Activated naive CD8-positive, alpha-beta T cell treated with anti-CD3 and anti-CD28 coated beads, Interleukin-2, amount 50 U/mL, for 24 hours (primary cell): ENCODE results near the gene MICAL2.

Experiments used
- ATAC-seq: fragments of 150-1000 bp; cut with Tn5 transposase; one replicate; pipeline ENCODE4 v1.10.0; 2021
- DNase-seq: peaks from one replicate; pipeline ENCODE4 v3.0.0; 2021
- H3K27ac Mint-ChIP-seq: one replicate; pipeline ENCODE4 v1.8.0; 2021; ENCODE audit warnings: mild to moderate bottlenecking, mixed read lengths
- H3K27me3 Mint-ChIP-seq: one replicate; pipeline ENCODE4 v1.8.0; 2021; ENCODE audit warnings: mixed read lengths
- H3K36me3 Mint-ChIP-seq: one replicate; pipeline ENCODE4 v1.8.0; 2021; ENCODE audit warnings: low read depth, mixed read lengths
- H3K4me1 Mint-ChIP-seq: one replicate; pipeline ENCODE4 v1.8.0; 2021; ENCODE audit warnings: mixed read lengths
- H3K4me3 Mint-ChIP-seq: one replicate; pipeline ENCODE4 v1.8.0; 2021; ENCODE audit warnings: mild to moderate bottlenecking, moderate library complexity, mixed read lengths
- H3K9me3 Mint-ChIP-seq: one replicate; pipeline ENCODE4 v1.8.0; 2021; ENCODE audit warnings: mixed read lengths

The MICAL2 gene

GRCh38 chr11:12187399-12187798, 77.0 kb downstream of the MICAL2 start:
- Mint-ChIP-seq H3K4me1 (peaks cover 44% of the 10 kb centered on the region), H3K9me3 (no peaks in the 10 kb centered on the region), H3K4me3 (no peak overlapping the region), H3K27ac (no peak overlapping the region), H3K27me3 (no peaks in the 10 kb centered on the region), H3K36me3 (peaks cover 6% of the 10 kb centered on the region)
- ATAC-seq (peak; percentile 60), DNase-seq (no peak)

GRCh38 chr11:12188548-12189317, 78.3 kb downstream of the MICAL2 start:
- H3K27me3 Mint-ChIP-seq, result no peaks in the 10 kb centered on the region
- peaks cover 54% of the 10 kb centered on the region for H3K4me1 Mint-ChIP-seq
- no peak for DNase-seq
- peak overlapping the region; percentile 61 for H3K4me3 Mint-ChIP-seq
- H3K36me3 Mint-ChIP-seq, result peaks cover 5% of the 10 kb centered on the region
- H3K27ac Mint-ChIP-seq, result peak overlapping the region; percentile 91
- peak; percentile 71 for ATAC-seq
- no peaks in the 10 kb centered on the region for H3K9me3 Mint-ChIP-seq

GRCh38 chr11:12189543-12190235, 79.3 kb downstream of the MICAL2 start:
- Mint-ChIP-seq H3K9me3 (no peaks in the 10 kb centered on the region), H3K4me1 (peaks cover 62% of the 10 kb centered on the region), H3K4me3 (peak overlapping the region; percentile 61), H3K27ac (peak overlapping the region; percentile 91), H3K36me3 (peaks cover 5% of the 10 kb centered on the region), H3K27me3 (no peaks in the 10 kb centered on the region)
- ATAC-seq (peak; percentile 75), DNase-seq (no peak)

- ATAC-seq, result no peak
- peaks cover 5% of the 10 kb centered on the region for H3K36me3 Mint-ChIP-seq
- DNase-seq, result no peak
- H3K4me3 Mint-ChIP-seq, result no peak overlapping the region
- H3K9me3 Mint-ChIP-seq, result no peaks in the 10 kb centered on the region
- H3K4me1 Mint-ChIP-seq, result peaks cover 70% of the 10 kb centered on the region
- H3K27ac Mint-ChIP-seq, result peak overlapping the region; percentile 91
- H3K27me3 Mint-ChIP-seq, result no peaks in the 10 kb centered on the region
Measured at GRCh38 chr11:12190511-12190910, 80.1 kb downstream of the MICAL2 start.

GRCh38 chr11:12192794-12193514, 82.6 kb downstream of the MICAL2 start:
- DNase-seq (no peak), ATAC-seq (no peak)
- peaks cover 83% of the 10 kb centered on the region for H3K4me1 Mint-ChIP-seq
- H3K27ac Mint-ChIP-seq, result no peak overlapping the region
- no peaks in the 10 kb centered on the region for H3K9me3 Mint-ChIP-seq
- H3K36me3 Mint-ChIP-seq, result peaks cover 22% of the 10 kb centered on the region
- H3K4me3 Mint-ChIP-seq, result no peak overlapping the region
- H3K27me3 Mint-ChIP-seq, result no peaks in the 10 kb centered on the region

GRCh38 chr11:12193515-12194336, 83.3 kb downstream of the MICAL2 start:
- Mint-ChIP-seq H3K36me3 (peaks cover 25% of the 10 kb centered on the region), H3K4me3 (no peak overlapping the region), H3K9me3 (no peaks in the 10 kb centered on the region), H3K27ac (peak overlapping the region; percentile 24), H3K4me1 (peaks cover 84% of the 10 kb centered on the region), H3K27me3 (no peaks in the 10 kb centered on the region)
- DNase-seq, result no peak
- ATAC-seq, result no peak

- peak overlapping the region; percentile 93 for H3K4me3 Mint-ChIP-seq
- H3K9me3 Mint-ChIP-seq, result no peaks in the 10 kb centered on the region
- DNase-seq (peak; percentile 57), ATAC-seq (peak; percentile 93)
- peaks cover 26% of the 10 kb centered on the region for H3K36me3 Mint-ChIP-seq
- peaks cover 84% of the 10 kb centered on the region for H3K4me1 Mint-ChIP-seq
- H3K27me3 Mint-ChIP-seq, result no peaks in the 10 kb centered on the region
- peak overlapping the region; percentile 94 for H3K27ac Mint-ChIP-seq
Measured at GRCh38 chr11:12195768-12196167, 85.4 kb downstream of the MICAL2 start.

GRCh38 chr11:12196308-12196707, 85.9 kb downstream of the MICAL2 start:
- H3K4me1 Mint-ChIP-seq, result peaks cover 86% of the 10 kb centered on the region
- peak overlapping the region; percentile 93 for H3K4me3 Mint-ChIP-seq
- peaks cover 28% of the 10 kb centered on the region for H3K36me3 Mint-ChIP-seq
- DNase-seq, result no peak
- no peaks in the 10 kb centered on the region for H3K27me3 Mint-ChIP-seq
- no peak for ATAC-seq
- H3K27ac Mint-ChIP-seq, result peak overlapping the region; percentile 94
- no peaks in the 10 kb centered on the region for H3K9me3 Mint-ChIP-seq

GRCh38 chr11:12196872-12197271, 86.5 kb downstream of the MICAL2 start:
- Mint-ChIP-seq H3K4me1 (peaks cover 88% of the 10 kb centered on the region), H3K36me3 (peaks cover 31% of the 10 kb centered on the region), H3K4me3 (peak overlapping the region; percentile 93), H3K27ac (peak overlapping the region; percentile 94), H3K27me3 (no peaks in the 10 kb centered on the region), H3K9me3 (no peaks in the 10 kb centered on the region)
- ATAC-seq, result no peak
- no peak for DNase-seq

GRCh38 chr11:12198251-12199222, 88.1 kb downstream of the MICAL2 start:
- ATAC-seq, result peak; percentile 27
- Mint-ChIP-seq H3K4me1 (peaks cover 92% of the 10 kb centered on the region), H3K9me3 (peaks cover 8% of the 10 kb centered on the region), H3K27ac (peak overlapping the region; percentile 40), H3K27me3 (no peaks in the 10 kb centered on the region), H3K36me3 (peaks cover 43% of the 10 kb centered on the region), H3K4me3 (peak overlapping the region; percentile 93)
- no peak for DNase-seq

- DNase-seq, result no peak
- Mint-ChIP-seq H3K27ac (peak overlapping the region; percentile 40), H3K4me3 (peak overlapping the region; percentile 93), H3K4me1 (peaks cover 93% of the 10 kb centered on the region), H3K27me3 (no peaks in the 10 kb centered on the region), H3K36me3 (peaks cover 51% of the 10 kb centered on the region), H3K9me3 (peaks cover 10% of the 10 kb centered on the region)
- no peak for ATAC-seq
Measured at GRCh38 chr11:12199231-12199948, 89.0 kb downstream of the MICAL2 start.

- H3K36me3 Mint-ChIP-seq, result peaks cover 60% of the 10 kb centered on the region
- H3K27me3 Mint-ChIP-seq, result no peaks in the 10 kb centered on the region
- H3K9me3 Mint-ChIP-seq, result peaks cover 10% of the 10 kb centered on the region
- ATAC-seq, result no peak
- peak; percentile 58 for DNase-seq
- peak overlapping the region; percentile 60 for H3K27ac Mint-ChIP-seq
- H3K4me3 Mint-ChIP-seq, result no peak overlapping the region
- peaks cover 93% of the 10 kb centered on the region for H3K4me1 Mint-ChIP-seq
Measured at GRCh38 chr11:12200279-12200990, 90.0 kb downstream of the MICAL2 start.
